Activated CD8-positive, alpha-beta memory T cell treated with anti-CD3 and anti-CD28 coated beads for 24 hours (primary cell): ENCODE measurements around the gene RBM11.

Experiments
- DNase-seq: peaks from one replicate; pipeline ENCODE4 v3.0.0-alpha.2; 2020

RBM11 gene

GRCh38 chr21:14271641-14272040 lies 55.7 kb downstream of the RBM11 start:
- no peak for DNase-seq

- DNase-seq: no peak
Measured at GRCh38 chr21:14273736-14274538, 58.0 kb downstream of the RBM11 start.

GRCh38 chr21:14275702-14276205 lies 59.8 kb downstream of the RBM11 start:
- DNase-seq: no peak
